SK-N-MC (cell line): ENCODE measurements around the gene EVL.

Source experiments
- EZH2 ChIP-seq: fragments of 200-600 bp; sonication (generic); IDR thresholded peaks from one replicate; pipeline ENCODE4 v1.6.1; 2017; ENCODE audit warnings: antibody characterized with exemption
- POLR2AphosphoS5 ChIP-seq: IDR thresholded peaks from 2 replicates; pipeline ENCODE4 v1.6.1; 2012; ENCODE audit warnings: mild to moderate bottlenecking, low read depth, low read length, borderline replicate concordance

DNA sequence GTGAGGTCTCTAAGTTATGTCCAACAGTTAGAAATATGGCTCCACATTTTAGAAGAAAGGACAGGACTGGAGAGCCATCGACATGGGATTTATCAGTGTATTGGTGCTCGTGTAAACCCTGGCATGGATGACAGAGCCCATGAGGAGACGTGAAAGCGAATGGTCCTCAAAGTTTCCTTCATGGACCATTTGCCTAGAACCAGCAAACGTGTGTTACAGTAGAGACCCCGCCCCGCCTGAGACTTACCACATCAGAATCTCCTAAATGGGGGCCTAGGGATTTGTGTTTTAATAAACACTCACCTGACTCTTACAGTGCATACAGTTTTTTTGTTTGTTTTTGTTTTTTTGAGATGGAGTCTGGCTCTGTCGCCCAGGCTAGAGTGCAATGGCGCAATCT, 12.2 kb downstream of the EVL start:
- TF ChIP-seq EZH2 = no peak
- TF ChIP-seq POLR2AphosphoS5 = no peak
